ENCODE measurements around the gene DMP1. TPM values are rescaled to one million over a fixed set of nuclear protein-coding genes. Genes with fewer than 3 reads are reported as not detected.

The DMP1 gene, protein sequence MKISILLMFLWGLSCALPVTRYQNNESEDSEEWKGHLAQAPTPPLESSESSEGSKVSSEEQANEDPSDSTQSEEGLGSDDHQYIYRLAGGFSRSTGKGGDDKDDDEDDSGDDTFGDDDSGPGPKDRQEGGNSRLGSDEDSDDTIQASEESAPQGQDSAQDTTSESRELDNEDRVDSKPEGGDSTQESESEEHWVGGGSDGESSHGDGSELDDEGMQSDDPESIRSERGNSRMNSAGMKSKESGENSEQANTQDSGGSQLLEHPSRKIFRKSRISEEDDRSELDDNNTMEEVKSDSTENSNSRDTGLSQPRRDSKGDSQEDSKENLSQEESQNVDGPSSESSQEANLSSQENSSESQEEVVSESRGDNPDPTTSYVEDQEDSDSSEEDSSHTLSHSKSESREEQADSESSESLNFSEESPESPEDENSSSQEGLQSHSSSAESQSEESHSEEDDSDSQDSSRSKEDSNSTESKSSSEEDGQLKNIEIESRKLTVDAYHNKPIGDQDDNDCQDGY
- total RNA-seq (not detected in 2 replicates), polyA plus RNA-seq (not detected in 2 replicates)

DNA sequence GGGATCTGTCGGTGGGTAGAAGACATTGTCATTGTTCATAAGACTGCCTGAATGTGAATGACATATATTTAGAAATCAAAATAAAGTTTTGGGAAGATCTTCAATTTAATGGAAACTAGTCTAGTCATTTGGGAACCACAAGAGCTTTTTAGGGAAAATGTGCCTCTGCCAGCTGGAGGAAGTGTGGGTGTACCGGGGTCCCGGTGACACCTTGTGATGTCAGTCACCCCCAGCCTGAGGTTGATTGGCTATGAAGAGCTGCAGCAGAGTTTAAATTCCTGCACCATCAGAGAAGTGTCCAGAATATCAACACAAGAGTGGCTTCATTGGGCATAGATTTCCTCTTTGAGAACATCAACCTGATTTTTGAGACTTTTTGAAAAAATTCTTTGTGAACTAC lies at the start of gene DMP1:
DMP1 (plus strand) TSS at position 301 of the 400 bp plus-strand sequence. CDS start 6,213 bp downstream, outside the sequence.
- no peak for DNase-seq (ENCODE audit: low spot score)
- Histone ChIP-seq H3K27ac (no peak within 1 kb of the TSS), H3K36me3 (replicated peaks; ENCODE audit: insufficient read depth, low read depth) (no peaks in the 10 kb centered on the region), H4K20me1 (ENCODE audit: insufficient read depth, poor library complexity, severe bottlenecking) (no peaks in the 10 kb centered on the region), H2AFZ (no peak within 1 kb of the TSS), H3K79me2 (no peaks in the 10 kb centered on the region), H3K9me2 (replicated peaks; ENCODE audit: insufficient read depth) (no peaks in the 10 kb centered on the region), H3K9me3 (ENCODE audit: low read depth) (no peaks in the 10 kb centered on the region), H3K27me3 (no peaks in the 10 kb centered on the region), H3K4me1 (ENCODE audit: insufficient read depth) (no peaks in the 10 kb centered on the region), H3K4me3 (no peak within 1 kb of the TSS), H3K4me2 (no peak within 1 kb of the TSS)
- TF ChIP-seq EZH2phosphoT487 (IDR thresholded peaks at IDR 0.05; ENCODE audit: low read depth, severe bottlenecking, unreplicated experiment): no peak
- TF ChIP-seq, protein P1, sequence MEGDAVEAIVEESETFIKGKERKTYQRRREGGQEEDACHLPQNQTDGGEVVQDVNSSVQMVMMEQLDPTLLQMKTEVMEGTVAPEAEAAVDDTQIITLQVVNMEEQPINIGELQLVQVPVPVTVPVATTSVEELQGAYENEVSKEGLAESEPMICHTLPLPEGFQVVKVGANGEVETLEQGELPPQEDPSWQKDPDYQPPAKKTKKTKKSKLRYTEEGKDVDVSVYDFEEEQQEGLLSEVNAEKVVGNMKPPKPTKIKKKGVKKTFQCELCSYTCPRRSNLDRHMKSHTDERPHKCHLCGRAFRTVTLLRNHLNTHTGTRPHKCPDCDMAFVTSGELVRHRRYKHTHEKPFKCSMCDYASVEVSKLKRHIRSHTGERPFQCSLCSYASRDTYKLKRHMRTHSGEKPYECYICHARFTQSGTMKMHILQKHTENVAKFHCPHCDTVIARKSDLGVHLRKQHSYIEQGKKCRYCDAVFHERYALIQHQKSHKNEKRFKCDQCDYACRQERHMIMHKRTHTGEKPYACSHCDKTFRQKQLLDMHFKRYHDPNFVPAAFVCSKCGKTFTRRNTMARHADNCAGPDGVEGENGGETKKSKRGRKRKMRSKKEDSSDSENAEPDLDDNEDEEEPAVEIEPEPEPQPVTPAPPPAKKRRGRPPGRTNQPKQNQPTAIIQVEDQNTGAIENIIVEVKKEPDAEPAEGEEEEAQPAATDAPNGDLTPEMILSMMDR (IDR thresholded peaks at IDR 0.05; ENCODE audit: poor library complexity): no peak
- TF ChIP-seq EZH2 (IDR thresholded peaks at IDR 0.05; ENCODE audit: borderline replicate concordance): no peak
- 88% methylated on average over 3 of the region's 3 CpGs for WGBS (ENCODE audit: low lambda C conversion rate, missing lambda C conversion rate)

DNA sequence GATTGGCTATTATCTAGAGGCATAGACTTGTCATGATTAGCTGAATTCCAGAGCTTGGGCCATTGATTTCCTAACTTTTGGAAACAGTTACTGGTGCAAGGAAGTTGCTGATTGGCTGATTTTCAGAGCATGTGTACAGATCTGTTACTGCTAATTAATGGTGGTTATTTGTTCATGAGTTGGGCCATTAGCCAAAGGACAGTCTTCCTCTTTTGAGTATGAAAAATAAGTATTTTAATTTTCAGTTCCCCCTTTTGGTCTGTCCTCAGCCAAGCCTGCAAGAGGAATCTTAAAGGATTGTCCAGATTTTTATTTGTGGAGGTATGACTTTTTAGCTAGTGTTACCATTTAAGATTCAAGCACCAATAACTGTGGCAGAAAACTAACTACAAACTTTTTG lies 48.7 kb upstream of the DMP1 start:
- Histone ChIP-seq H2AFZ (no peak overlapping the region), H3K4me1 (ENCODE audit: insufficient read depth) (no peaks in the 10 kb centered on the region), H3K4me2 (no peak overlapping the region), H3K4me3 (no peak overlapping the region), H3K27ac (no peak overlapping the region), H3K79me2 (no peaks in the 10 kb centered on the region), H3K36me3 (replicated peaks; ENCODE audit: insufficient read depth, low read depth) (no peaks in the 10 kb centered on the region), H3K9me2 (replicated peaks; ENCODE audit: insufficient read depth) (no peaks in the 10 kb centered on the region), H3K9me3 (ENCODE audit: low read depth) (no peaks in the 10 kb centered on the region), H3K27me3 (no peaks in the 10 kb centered on the region), H4K20me1 (ENCODE audit: insufficient read depth, poor library complexity, severe bottlenecking) (no peaks in the 10 kb centered on the region)
- DNase-seq (ENCODE audit: low spot score): no peak
- TF ChIP-seq EZH2phosphoT487 (IDR thresholded peaks at IDR 0.05; ENCODE audit: low read depth, severe bottlenecking, unreplicated experiment) (no peak), EZH2 (IDR thresholded peaks at IDR 0.05; ENCODE audit: borderline replicate concordance) (no peak)
- TF ChIP-seq, protein P1 (IDR thresholded peaks at IDR 0.05; ENCODE audit: poor library complexity): no peak

DNA sequence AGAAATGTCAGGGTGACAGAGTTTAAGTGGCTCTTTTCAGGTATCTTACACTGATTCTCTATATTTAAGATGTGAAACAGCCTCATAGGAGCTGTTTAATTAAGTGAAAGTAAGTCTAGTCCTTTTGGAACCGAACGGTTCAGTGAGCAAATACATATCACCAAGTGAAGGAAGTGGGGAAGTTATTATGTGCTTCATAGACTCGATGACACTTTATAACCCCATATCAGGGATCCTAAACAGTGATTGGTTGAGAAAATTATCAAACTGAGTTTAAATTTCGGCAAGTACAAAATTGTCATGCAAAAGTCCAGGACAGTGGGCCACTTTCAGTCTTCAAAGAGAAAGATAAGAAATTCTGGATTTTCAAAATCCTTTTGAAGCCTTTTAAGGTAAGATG lies 41.9 kb upstream of the DMP1 start, which contains the start of gene DSPP:
DSPP (plus strand) TSS at position 301 of the 400 bp plus-strand sequence. CDS start 2,380 bp downstream, outside the sequence.
- Histone ChIP-seq H3K9me3 (ENCODE audit: low read depth) (no peaks in the 10 kb centered on the region), H3K27ac (no peak within 1 kb of the TSS), H3K9me2 (replicated peaks; ENCODE audit: insufficient read depth) (no peaks in the 10 kb centered on the region), H3K4me3 (no peak within 1 kb of the TSS), H3K79me2 (no peaks in the 10 kb centered on the region), H3K4me2 (no peak within 1 kb of the TSS), H3K27me3 (no peaks in the 10 kb centered on the region), H2AFZ (no peak within 1 kb of the TSS), H3K36me3 (replicated peaks; ENCODE audit: insufficient read depth, low read depth) (no peaks in the 10 kb centered on the region), H4K20me1 (ENCODE audit: insufficient read depth, poor library complexity, severe bottlenecking) (no peaks in the 10 kb centered on the region), H3K4me1 (ENCODE audit: insufficient read depth) (no peaks in the 10 kb centered on the region)
- no peak for DNase-seq (ENCODE audit: low spot score)
- TF ChIP-seq EZH2 (IDR thresholded peaks at IDR 0.05; ENCODE audit: borderline replicate concordance) (no peak), EZH2phosphoT487 (IDR thresholded peaks at IDR 0.05; ENCODE audit: low read depth, severe bottlenecking, unreplicated experiment) (no peak)
- WGBS (ENCODE audit: low lambda C conversion rate, missing lambda C conversion rate): 94% methylated on average over 4 of the region's 4 CpGs

DNA sequence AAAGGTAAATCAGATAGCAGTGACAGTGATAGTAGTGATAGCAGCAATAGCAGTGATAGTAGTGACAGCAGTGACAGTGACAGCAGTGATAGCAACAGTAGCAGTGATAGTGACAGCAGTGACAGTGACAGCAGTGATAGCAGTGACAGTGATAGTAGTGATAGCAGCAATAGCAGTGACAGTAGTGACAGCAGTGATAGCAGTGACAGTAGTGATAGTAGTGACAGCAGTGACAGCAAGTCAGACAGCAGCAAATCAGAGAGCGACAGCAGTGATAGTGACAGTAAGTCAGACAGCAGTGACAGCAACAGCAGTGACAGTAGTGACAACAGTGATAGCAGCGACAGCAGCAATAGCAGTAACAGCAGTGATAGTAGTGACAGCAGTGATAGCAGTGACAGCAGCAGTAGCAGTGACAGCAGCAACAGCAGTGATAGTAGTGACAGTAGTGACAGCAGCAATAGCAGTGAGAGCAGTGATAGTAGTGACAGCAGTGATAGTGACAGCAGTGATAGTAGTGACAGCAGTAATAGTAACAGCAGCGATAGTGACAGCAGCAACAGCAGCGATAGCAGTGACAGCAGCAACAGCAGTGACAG lies 35.7 kb upstream of the DMP1 start:
- no peak overlapping the region for H3K27ac ChIP-seq
- H3K9me2 ChIP-seq (replicated peaks; ENCODE audit: insufficient read depth): no peaks in the 10 kb centered on the region
- H3K36me3 ChIP-seq (replicated peaks; ENCODE audit: insufficient read depth, low read depth): no peaks in the 10 kb centered on the region
- TF ChIP-seq EZH2 (IDR thresholded peaks at IDR 0.05; ENCODE audit: borderline replicate concordance) (no peak), EZH2phosphoT487 (IDR thresholded peaks at IDR 0.05; ENCODE audit: low read depth, severe bottlenecking, unreplicated experiment) (no peak)
- TF ChIP-seq, protein P1 (IDR thresholded peaks at IDR 0.05; ENCODE audit: poor library complexity): no peak
- no peaks in the 10 kb centered on the region for H4K20me1 ChIP-seq (ENCODE audit: insufficient read depth, poor library complexity, severe bottlenecking)
- H3K79me2 ChIP-seq: no peaks in the 10 kb centered on the region
- H3K27me3 ChIP-seq: no peaks in the 10 kb centered on the region
- no peak overlapping the region for H3K4me2 ChIP-seq
- no peak overlapping the region for H3K4me3 ChIP-seq
- no peaks in the 10 kb centered on the region for H3K4me1 ChIP-seq (ENCODE audit: insufficient read depth)
- H3K9me3 ChIP-seq (ENCODE audit: low read depth): no peaks in the 10 kb centered on the region
- 96% methylated on average over 4 of the region's 4 CpGs for WGBS (ENCODE audit: low lambda C conversion rate, missing lambda C conversion rate)
- no peak for DNase-seq (ENCODE audit: low spot score)
- no peak overlapping the region for H2AFZ ChIP-seq

All from hepatocyte (in vitro differentiated cells).